Measurements from ENCODE around the gene ADGRB3. TPM values are rescaled to one million over a fixed set of nuclear protein-coding genes. Genes with fewer than 3 reads are reported as not detected.

Gene ADGRB3
- polyA plus RNA-seq, 1 experiment, result 0.12 TPM

DNA sequence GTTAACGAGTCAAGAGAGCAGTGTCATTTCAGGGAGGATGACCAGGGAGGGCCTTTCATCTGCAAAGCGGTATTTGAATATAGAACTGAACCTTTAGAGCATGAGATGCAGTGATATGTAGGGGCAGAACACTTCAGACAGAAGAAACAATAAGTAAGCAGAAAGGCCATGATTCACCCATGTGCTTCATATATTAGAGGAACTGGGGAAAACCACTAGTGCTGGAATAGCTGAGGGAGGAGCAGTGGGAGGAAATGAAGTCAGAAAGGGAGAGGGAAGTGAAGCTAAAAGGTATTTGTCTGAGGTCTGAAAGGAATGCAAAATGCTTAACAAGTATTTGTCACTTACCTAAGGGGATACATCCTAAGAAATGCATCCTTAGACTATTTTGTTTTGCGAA is 391.2 kb downstream of the ADGRB3 start:
- no peaks in the 10 kb centered on the region for H3K36me3 ChIP-seq (ENCODE audit: control insufficient read depth, insufficient read depth, low read length)
- POLR2A ChIA-PET, result no interaction called here
- no peak overlapping the region for H3K4me3 ChIP-seq (ENCODE audit: low read depth, low read length)
- TF ChIP-seq, protein P1, sequence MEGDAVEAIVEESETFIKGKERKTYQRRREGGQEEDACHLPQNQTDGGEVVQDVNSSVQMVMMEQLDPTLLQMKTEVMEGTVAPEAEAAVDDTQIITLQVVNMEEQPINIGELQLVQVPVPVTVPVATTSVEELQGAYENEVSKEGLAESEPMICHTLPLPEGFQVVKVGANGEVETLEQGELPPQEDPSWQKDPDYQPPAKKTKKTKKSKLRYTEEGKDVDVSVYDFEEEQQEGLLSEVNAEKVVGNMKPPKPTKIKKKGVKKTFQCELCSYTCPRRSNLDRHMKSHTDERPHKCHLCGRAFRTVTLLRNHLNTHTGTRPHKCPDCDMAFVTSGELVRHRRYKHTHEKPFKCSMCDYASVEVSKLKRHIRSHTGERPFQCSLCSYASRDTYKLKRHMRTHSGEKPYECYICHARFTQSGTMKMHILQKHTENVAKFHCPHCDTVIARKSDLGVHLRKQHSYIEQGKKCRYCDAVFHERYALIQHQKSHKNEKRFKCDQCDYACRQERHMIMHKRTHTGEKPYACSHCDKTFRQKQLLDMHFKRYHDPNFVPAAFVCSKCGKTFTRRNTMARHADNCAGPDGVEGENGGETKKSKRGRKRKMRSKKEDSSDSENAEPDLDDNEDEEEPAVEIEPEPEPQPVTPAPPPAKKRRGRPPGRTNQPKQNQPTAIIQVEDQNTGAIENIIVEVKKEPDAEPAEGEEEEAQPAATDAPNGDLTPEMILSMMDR (IDR thresholded peaks at IDR 0.05; ENCODE audit: insufficient read depth, low read depth, low read length), result no peak
- H3K27me3 ChIP-seq (ENCODE audit: control insufficient read depth, insufficient read depth, low read length), result no peaks in the 10 kb centered on the region
- no peak for DNase-seq (ENCODE audit: low read depth)
- CTCF ChIA-PET, result interaction anchor here (0.8 kb wide), 1 partner anchor 79 kb away, joined by 3 read pairs; no protein-coding TSS in a partner anchor

DNA sequence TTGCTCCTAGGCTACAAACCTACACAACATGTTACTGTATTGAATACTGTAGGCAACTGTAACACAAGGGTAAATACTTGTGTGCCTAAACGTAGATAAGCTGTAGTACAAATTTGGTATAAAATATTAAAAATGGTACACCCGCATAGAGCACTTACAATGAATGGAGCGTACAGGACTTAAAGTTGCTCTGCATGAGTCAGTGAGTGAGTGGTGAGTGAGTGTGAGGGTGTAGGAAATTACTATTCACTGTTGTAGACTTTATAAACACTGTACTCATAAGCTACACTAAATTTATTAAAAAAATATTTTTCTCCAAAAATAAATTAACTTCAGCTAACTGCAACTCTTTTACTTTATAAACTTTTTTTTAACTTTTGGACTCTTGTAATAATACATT is 391.6 kb downstream of the ADGRB3 start:
- CTCF ChIA-PET, result interaction anchor here (0.8 kb wide), 1 partner anchor 79 kb away, joined by 3 read pairs; no protein-coding TSS in a partner anchor
- DNase-seq (ENCODE audit: low read depth), result no peak
- TF ChIP-seq, protein P1 (IDR thresholded peaks at IDR 0.05; ENCODE audit: insufficient read depth, low read depth, low read length), result no peak

DNA sequence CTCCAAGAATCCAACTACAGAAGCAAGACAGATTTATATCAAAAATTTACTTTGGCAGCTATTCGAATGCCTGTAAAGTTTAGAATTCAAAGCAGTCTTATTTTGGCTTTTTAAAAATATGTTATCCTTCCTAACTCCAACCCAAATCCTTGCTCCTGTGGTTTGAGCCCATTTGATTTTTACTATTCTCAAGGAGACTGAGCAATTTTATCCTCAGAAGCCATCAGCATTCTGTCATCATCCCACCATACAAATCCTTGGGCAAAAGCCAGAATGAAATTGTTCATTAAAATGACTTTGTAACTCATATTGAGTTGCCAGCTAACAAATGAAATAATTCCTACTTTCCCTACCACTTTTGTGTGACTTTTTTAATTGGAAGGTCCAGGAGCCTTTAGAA is 392.8 kb downstream of the ADGRB3 start:
- peak; percentile 44 for DNase-seq (ENCODE audit: low read depth)
- TF ChIP-seq, protein P1 (IDR thresholded peaks at IDR 0.05; ENCODE audit: insufficient read depth, low read depth, low read length), result no peak
- ChIA-PET POLR2A (no interaction called here), CTCF (no interaction called here)
- H3K4me3 ChIP-seq (ENCODE audit: low read depth, low read length), result no peak overlapping the region
- H3K36me3 ChIP-seq (ENCODE audit: control insufficient read depth, insufficient read depth, low read length), result no peaks in the 10 kb centered on the region
- no peaks in the 10 kb centered on the region for H3K27me3 ChIP-seq (ENCODE audit: control insufficient read depth, insufficient read depth, low read length)

More for the DNA sequence above, 391.6 kb downstream of the ADGRB3 start:
- H3K4me3 ChIP-seq (ENCODE audit: low read depth, low read length), result no peak overlapping the region
- no peaks in the 10 kb centered on the region for H3K36me3 ChIP-seq (ENCODE audit: control insufficient read depth, insufficient read depth, low read length)
- H3K27me3 ChIP-seq (ENCODE audit: control insufficient read depth, insufficient read depth, low read length), result no peaks in the 10 kb centered on the region
- POLR2A ChIA-PET, result no interaction called here

DNA sequence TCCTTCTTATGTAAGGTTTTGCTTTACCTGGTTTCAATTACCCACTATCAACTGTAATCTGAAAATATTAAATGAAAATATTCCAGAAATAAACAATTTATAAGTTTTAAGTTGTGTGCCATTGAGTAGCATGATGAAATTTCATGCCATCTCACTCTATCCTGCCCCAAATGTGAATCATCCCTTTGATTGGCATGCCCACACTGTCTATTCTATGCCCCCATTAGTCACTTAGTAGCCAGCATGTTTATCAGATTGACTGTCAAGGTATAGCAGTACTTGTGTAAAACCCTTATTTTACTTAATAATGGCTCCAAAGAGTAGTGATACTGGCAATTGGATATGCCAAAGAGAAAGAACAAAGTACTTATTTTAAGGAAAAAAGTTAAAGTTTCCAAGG is 403.8 kb downstream of the ADGRB3 start:
- CTCF ChIA-PET, result no interaction called here

DNA sequence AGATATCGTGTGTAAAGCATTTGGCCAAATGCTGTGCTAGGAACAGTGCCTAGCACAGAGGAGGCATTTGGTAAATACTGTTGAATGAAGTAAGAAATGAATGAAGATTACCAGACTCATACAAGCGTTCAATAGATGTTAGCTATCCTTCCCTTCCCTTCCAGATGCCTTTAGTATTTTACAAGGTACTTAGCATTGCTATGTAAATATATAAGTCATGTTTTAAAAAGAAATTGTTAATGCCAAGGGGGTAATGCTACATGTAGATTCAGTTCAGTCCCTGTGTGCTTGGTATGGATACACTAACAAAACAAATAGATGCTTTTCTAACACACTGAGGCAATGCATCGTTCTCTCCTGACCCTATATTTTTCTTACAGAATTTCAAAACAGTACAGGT is 407.2 kb downstream of the ADGRB3 start:
- Histone ChIP-seq H3K36me3 (ENCODE audit: control insufficient read depth, insufficient read depth, low read length) (no peaks in the 10 kb centered on the region), H3K27me3 (ENCODE audit: control insufficient read depth, insufficient read depth, low read length) (no peaks in the 10 kb centered on the region), H3K4me3 (ENCODE audit: low read depth, low read length) (no peak overlapping the region)
- TF ChIP-seq, protein P1 (IDR thresholded peaks at IDR 0.05; ENCODE audit: insufficient read depth, low read depth, low read length), result no peak
- ChIA-PET POLR2A (no interaction called here), CTCF (no interaction called here)
- no peak for DNase-seq (ENCODE audit: low read depth)

More for the DNA sequence above, 403.8 kb downstream of the ADGRB3 start:
- POLR2A ChIA-PET, result no interaction called here
- H3K36me3 ChIP-seq (ENCODE audit: control insufficient read depth, insufficient read depth, low read length), result no peaks in the 10 kb centered on the region
- no peak for DNase-seq (ENCODE audit: low read depth)
- TF ChIP-seq, protein P1 (IDR thresholded peaks at IDR 0.05; ENCODE audit: insufficient read depth, low read depth, low read length), result no peak
- no peak overlapping the region for H3K4me3 ChIP-seq (ENCODE audit: low read depth, low read length)
- H3K27me3 ChIP-seq (ENCODE audit: control insufficient read depth, insufficient read depth, low read length), result no peaks in the 10 kb centered on the region
